Stimulated activated CD8-positive, alpha-beta memory T cell treated with anti-CD3 and anti-CD28 coated beads, Interleukin-7, amount 100 ng/mL, for 24 hours (primary cell): ENCODE data around the gene UBE2U.
"Not testable (repeated sequence)": the region's sequence is repeated elsewhere in the genome, so short reads cannot be mapped to it uniquely, and the experiment has no call there.

Experiments used
- DNase-seq: peaks from one replicate; pipeline ENCODE4 v3.0.0-alpha.2; 2020; ENCODE audit warnings: low read depth

UBE2U gene

DNA sequence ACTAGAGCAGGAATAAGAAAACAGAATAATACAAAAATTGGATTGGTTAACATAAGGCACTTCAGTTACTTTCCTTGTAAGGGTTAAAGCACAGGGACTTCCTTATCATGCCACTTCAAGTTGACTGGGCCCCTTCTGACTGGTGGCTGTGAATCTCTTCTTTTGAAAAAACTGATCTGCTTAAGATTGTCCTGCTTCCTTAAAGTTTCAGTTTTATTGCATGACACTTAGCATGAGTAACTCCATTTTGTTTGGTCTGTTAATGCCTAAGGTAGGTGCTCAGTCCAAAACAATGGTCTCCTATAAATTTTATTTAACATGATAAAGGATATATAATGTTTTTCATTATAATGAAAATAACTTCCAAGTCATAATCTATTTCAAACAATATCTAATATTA is 37.6 kb downstream of the UBE2U start:
- no peak for DNase-seq

DNA sequence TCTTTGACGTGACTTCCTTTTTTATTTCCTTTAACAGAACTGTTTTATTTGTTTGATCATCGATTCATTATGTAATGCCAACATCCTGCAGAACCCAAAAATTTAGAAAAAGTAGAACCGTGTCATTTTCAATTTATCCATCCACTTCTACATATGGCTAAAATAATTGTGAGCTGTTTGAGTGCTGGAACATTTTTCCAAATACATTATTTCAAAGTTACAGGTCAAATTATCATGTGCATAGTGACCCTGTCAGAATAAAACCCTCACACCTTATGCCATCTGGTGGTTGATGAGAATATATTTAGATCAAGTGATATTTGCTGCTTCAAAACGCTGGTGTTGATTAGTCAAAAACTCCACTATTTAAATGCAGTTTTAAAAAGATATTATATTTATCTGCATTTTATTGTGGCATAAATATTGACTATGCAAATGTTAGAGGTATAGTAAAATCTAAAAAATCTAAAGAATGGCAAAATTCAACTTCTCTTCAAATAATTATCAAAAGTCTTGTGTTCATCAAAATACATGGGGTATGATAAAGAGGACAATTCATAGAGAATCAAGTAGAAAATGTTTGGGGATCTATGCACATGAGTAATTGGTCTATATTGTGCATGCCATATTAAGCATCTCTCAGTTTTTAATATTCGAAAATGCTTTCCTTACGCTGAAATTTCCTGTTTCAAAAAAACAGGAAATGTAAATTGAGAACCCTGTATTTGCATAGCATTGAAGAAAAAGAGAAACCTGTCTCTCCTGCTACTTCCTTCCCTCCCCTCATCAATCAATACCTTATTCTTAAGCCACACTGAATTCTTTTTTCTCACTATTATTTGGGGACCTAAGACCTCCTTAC is 39.7 kb downstream of the UBE2U start:
- no peak for DNase-seq

DNA sequence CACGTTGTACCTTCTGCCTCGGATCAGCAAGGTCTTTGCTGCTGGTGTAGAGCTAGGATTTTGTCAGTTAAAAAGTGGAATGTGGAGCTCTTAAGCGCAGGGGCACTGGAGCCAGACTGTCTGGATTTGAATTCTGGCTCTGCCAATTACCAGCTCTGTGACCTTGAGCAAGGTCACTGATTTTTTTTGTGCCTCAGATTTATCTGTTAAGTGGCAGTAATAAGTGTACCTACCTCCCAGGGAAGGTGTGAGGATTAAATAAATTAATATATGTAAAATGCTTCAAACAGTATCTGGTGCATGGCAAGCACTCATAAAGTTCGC is 40.3 kb downstream of the UBE2U start:
- no peak for DNase-seq

DNA sequence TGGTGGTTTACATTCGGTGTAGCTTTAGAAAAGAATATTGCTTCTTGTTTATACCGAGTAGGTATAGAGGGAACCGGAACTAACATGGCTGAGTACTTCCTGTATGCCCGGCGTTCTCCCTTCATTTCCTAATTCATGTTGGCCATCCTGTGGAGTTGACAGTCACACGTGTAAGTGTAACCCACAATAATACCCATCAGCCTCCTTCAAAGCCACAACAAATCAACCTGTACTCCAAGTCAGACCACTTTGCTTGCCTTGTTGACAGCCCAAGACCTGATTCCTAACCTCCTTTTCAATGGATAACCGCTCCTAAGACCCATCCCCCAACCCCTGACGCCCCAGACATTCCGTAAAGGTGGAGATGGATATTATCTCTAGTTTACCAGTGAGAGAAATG is 42.1 kb downstream of the UBE2U start:
- DNase-seq = no peak

DNA sequence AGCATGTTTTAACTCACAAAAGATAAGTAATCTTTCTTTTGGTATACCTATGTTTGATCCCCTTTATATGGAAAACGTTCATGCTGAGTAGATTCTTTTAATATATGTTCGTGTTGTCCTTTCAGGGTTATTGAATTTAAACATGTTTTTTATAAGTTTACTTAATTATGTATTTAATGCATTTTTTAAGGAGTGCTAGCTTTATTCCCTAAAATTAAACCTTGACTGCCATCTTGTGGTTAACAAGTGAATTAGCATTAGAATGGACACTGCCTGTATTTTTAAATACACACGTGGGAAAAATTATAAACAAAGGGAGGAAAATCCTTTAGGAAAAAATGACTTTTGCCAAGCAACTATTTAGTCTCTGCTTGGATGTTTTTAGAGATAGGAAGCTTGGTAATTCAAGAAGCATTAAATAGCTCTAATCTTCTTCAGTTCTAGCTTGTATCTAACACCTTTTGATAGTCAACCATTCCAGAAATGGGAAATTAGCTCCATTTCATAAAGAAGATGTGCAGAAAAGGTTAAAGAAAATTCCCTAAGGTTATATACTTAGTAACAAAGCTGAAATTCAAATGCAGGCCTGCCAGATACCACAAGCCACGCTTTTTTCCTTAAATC is 43.0 kb downstream of the UBE2U start:
- no peak for DNase-seq

DNA sequence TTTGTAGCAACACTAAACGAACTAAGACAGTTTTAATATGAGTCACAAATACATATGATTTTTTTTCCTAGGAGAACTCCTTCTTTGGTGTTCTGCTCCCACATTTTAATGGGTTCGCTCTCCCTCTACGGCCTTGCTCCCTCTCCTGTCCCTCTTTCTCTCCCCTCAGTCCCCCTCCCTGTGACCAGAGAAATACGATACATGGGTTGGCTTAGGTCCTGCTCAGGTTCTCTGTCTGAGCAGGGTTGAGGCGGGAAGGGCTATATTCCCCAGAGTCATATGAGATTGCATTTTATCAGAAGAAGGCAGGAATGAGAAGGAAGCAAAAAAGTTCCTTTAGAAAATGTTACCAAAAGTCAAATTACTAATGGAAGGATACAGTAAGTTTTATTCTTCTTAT is 44.6 kb downstream of the UBE2U start:
- no peak for DNase-seq

DNA sequence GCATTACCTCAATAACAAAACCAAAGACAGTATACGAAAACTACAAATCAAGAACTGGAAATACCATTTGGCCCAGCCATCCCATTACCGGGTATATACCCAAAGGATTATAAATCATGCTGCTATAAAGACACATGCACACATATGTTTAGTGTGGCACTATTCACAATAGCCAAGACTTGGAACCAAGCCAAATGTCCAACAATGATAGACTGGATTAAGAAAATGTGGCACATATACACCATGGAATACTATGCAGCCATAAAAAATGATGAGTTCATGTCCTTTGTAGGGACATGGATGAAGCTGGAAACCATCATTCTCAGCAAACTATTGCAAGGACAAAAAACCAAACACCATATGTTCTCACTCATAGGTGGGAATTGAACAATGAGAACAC is 47.0 kb downstream of the UBE2U start:
- DNase-seq = not testable (repeated sequence)

DNA sequence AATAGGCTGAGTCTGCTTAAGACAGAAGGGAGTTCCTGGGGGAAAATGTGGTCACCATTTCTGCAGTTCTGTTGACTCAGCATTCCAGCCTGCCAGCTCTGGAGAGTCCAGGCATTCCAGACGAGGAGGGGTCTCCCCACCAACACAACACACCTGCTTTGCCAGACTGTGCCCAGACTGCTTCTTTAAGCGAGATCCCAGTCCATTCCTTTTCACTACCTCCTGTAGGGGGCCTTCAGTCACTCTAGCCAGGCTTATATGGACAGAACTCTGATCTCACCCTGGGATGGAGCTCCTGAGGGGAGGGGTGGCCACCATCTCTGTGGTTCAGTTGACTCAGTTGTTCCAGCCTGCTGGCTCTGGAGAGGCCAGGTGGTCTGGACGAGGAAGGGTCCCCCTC is 48.5 kb downstream of the UBE2U start:
- DNase-seq = no peak

DNA sequence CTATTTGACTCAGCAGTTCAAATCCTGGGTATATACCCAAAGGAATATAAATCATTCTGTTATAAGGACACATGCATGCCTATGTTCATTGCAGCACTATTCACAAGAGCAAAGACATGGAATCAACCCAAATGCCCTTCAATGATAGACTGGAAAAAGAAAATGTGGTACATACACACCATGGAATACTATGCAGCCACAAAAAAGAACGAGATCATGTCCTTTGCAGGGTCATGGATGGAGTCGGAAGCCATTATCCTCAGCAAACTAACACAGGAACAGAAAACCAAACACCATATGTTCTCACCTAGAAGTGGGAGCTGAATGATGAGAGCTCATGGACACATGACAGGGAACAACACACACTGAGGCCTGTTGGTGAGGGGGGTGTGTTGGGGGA is 53.8 kb downstream of the UBE2U start:
- not testable (repeated sequence) for DNase-seq

DNA sequence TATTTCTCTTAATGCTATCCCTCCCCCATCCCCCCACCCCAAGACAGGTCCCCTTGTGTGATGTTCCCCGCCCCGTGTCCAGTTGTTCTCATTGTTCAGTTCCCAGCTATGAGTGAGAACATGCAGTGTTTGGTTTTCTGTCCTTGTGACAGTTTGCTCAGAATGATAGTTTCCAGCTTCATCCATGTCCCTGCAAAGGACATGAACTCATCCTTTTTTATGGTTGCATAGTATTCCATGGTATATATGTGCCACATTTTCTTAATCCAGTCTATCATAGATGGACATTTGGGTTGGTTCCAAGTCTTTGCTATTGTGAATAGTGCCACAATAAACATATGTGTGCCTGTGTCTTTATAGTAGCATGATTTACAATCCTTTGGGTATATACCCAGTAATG is 55.0 kb downstream of the UBE2U start:
- DNase-seq = not testable (repeated sequence)

DNA sequence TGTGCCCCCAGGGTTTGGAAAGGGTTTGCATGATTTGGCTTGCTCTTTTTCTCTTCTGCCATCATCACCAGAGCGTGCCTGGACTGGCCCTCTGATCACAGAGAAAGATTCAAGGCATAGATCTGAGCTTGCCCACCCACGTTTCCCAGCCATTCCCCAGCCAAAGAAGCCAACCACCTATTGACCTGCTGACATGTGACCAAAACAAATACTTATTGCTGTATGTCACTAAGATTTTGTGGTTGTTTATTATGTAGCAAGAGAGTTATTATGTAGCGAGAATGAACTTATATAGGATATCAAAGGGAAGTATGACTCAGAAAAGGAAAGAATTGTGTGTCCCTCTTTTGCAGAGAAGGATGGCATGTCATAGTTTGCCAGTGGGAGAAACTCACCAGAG is 59.9 kb downstream of the UBE2U start:
- no peak for DNase-seq

DNA sequence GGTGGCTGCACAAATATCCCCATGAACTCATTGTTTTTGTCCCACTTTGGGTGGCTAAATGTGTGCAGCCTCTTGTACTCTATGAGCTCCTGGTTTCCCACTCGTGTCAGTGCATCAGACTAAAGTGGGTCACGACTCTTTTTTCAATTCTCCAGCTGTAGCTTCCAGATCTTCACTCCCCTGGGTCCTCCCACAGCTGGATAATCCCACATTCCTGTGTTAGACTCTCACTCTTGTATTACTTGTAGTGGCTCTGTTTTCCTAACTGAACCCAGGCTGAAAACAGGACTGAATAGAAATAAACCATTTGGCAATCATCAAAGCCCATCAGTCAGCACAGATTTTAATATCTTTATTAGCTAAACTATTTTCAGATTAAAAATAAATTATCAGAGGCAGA is 60.4 kb downstream of the UBE2U start:
- no peak for DNase-seq

DNA sequence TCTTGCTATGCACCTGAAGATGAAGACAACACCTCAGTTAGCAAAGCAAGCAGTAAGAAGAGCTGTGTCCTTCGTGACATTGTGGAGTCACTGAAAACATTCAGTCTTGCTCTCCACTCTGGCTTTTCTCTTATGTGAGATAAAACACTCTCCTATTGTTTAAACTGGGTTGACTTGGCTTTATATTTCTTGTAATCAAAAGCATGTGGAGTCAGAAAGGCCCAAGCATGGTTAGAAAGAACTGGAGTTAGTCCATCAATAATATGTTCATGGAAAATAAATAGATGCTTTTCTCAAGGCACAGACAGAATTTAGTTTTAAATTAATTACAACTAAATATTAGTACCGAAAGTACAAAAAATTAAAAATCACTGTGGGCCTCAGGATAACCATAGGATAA is 61.7 kb downstream of the UBE2U start:
- no peak for DNase-seq

DNA sequence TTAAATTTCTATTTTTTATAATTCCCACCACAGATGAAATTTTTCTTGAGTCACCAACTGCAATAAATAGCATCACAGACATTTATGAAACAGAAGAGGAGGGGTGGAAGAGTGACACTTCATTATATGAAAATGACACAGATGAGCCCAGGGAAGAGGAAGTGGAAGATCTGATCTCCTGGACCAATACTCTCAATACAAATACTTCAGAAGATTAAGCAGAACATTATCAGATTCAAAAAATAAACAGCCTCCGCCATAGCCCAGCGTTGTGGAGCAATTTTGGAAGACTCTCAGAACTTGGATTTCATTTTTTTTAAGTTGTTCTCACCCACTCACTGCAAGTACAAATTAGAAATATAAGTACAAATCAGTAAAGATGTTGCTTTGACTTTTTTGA is 63.6 kb downstream of the UBE2U start:
- DNase-seq = no peak

DNA sequence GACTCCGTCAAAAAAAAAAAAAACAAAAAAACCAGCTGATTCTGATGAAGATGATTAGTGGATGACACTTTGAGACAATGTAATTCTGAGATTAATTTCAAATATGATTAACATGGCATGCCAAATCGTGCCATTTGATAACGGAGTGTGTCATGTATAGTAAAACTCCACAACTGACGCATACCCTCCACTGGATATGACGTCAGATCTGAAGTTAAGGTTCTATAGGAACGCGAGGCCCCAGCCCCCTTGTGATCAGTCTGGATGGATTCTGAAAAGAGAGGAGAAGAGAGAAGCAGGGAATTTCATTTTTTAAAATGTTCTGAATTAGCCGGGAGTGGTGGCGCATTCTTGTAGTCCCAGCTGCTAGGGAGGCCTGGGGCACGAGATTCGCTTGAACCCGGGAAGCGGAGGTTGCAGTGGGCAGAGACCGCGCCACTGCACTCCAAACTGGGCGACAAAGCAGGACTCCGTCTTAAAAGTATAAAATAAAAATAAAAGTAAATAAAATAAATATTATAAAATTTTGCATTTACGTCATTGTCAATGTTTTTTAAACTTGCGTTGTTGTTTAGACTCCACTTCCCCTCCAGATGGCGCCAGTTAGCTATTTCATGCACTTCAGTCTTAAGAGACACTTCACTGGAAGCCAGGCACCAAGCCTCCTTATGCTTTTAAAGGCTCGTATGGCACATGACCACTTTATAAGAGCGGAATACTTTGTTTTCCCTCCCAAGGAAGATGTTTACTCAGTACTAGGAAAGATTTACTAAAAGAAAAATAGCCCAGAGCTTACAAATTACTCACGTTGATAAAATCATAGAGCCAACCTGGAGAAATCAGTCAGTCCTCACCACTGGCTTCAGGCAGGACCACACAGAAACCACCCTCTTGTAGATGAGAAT is 65.5 kb downstream of the UBE2U start:
- peak; percentile 21 for DNase-seq

DNA sequence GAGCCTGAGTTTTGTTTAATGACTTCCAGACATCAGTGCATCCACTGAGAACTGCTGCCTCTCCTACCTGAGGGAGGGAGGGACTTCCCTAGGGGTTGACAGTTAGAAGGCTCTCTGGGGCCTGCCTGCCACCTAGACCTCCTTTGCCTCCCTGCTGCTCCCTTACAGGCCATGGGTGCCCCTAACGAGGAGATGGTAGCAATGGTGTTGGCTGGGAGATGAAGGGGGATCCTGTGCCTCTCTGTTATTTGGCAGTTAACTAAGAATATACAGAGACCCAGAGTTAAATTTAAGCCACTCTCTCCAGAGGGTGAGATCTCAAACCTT is 66.1 kb downstream of the UBE2U start:
- no peak for DNase-seq

DNA sequence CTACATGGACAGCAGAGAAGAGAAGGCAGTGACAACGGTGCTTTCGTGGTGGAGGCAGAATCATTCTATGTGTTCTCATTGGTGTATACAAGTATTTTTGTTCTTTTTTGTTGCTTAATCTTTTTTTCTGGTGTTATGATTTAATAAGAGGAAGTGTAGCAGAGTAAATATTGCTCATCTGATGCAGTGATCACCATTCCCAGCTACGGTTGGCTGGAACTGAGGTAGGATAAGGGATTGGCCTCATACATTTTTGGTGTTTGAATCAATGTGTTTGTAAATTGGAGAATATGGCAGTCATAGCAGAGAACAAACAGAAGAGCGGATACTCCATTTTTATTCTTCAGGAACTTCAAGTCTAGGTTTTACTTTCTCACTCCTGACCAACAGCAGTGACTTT is 76.6 kb downstream of the UBE2U start:
- no peak for DNase-seq

DNA sequence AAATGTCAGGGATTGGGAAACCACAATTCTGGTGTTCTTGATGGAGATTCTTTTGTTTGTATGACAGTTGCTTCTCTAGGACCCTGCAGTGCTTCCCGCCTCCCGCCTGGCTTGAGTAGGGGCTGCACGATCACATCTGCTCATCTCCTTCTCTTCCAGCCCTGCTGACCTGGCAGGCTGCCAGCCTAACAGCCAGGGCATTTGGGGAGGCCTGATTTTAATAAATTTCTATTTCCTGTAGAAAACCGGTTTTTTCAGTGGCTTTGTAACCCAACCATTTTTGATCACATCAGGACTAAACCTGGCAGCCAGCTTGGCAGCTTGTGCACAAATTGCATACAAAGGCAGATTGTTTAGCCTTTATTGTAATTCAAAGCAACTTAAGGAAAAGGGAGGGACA is 78.9 kb downstream of the UBE2U start:
- DNase-seq = no peak

DNA sequence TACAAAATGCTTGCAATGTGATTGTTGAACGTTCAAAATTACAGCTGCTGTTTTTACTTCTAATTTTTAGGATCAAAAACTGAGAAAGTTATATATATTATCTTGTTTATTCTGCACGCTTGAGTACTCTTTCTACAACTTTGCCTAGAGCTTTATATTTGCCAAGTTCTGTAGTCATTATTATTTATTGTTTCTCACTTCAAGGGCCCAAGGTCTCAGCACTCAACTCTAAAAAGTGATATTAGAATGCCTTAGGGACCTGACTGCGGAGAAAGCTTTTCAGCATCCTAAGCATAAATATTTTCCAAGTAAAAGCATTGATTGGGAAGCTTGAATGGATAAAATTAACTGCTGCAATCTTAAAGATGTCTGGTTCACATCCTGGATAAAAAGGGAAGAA is 83.6 kb downstream of the UBE2U start:
- DNase-seq = no peak

DNA sequence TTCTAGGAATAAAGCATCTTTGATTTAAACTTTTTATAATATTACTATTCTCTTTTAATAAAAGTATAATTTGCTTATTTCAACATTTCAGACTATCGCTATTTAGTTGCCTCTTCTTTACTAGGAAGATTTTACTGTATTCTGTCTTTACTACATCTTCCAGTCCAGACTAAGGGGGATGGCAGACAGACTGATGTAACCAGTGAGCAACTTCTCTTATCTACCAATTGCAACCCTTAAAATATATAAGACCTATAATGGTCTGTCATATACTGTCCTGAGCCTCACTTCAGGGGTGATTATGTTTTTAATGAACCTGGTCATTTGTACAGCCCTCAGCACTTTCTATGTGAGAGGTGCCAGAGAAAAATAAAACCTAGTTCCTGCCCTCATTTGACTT is 87.0 kb downstream of the UBE2U start:
- DNase-seq = no peak

DNA sequence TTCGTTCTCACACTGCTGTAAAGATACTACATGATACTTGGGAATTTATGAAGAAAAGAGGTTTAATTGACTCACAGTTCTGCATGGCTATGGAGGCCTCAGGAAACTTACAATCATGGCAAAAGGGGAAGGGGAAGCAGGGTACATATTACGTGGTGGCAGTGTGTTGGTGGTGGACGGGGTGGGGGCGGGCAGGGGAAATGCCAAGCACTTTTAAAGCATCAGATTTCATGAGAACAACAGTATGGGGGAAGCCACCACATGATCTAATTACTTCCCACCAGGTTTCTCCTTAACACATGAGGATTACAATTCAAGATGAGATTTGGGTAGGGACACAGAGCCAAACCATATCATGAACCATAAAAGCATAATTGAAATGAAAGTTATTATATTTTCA is 88.5 kb downstream of the UBE2U start:
- DNase-seq = no peak

DNA sequence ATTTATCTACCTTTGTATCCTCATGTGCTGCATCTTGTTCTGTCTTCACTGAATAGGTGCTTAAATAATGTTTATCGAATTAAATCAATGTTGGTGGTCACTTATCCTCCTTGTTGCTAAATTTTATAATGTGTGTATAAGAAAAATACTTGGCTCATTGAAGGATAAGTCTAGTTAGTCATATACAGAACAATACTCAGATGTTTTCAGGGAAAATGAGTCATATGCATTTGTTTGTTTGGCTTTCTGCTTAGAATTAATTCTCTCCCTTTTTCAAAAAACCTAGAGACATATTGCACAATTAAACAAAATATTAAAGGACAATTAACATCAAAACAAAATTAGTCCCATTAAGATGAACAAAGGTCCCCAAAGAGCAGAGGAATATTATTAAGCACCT is 89.0 kb downstream of the UBE2U start:
- DNase-seq = no peak

DNA sequence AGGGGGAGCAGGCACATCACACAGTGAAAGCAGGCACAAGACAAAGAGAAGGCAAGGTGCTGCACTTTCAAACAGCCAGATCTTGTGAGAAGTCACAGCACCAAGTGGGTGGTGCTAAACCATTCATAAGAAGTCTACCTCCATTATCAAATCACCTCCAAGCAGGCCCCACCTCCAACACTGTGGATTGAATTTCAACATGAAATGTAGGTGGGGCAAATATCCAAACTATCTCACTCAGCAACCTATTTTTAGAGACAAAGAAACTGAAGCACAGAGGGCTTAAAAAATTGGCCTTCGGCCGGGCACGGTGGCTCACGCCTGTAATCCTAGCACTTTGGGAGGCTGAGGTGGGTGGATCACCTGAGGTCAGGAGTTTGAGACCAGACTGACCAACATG is 90.4 kb downstream of the UBE2U start:
- DNase-seq = no peak
